NB4 (cell line): Measurements from ENCODE around the gene NMRK1.

Source experiments
- CTCF ChIP-seq: IDR thresholded peaks from one replicate; pipeline ENCODE4 v1.5.1; 2012; ENCODE audit warnings: low read depth, low read length
- MAX ChIP-seq: IDR thresholded peaks from 2 replicates; pipeline ENCODE4 v1.6.1; 2011; ENCODE audit warnings: low read depth, low read length

GRCh38 chr9:75084081-75084672 is 3.8 kb downstream of the NMRK1 start:
- TF ChIP-seq MAX (no peak), CTCF (no peak)
